GM23338 (cell line): Measurements from ENCODE around the gene ATIC.

Source experiments
- CREB1 ChIP-seq: fragments of 250-450 bp; sonication (Bioruptor Pico); IDR thresholded peaks from 2 replicates; pipeline ENCODE4 v1.5.0; 2020; ENCODE audit warnings: low read depth, mild to moderate bottlenecking, moderate library complexity
- CTCF ChIP-seq, 2 experiments: fragments of 200-600 bp in 1 of 2; sonication (generic) in 1 of 2; conservative IDR thresholded peaks; 2 replicates each; pipeline versions ENCODE4 v1.5.1 to v1.6.1; 2016 to 2017; ENCODE audit warnings: antibody characterized with exemption in 2 of 2, low read depth in 2 of 2, mild to moderate bottlenecking in 2 of 2, moderate library complexity in 1 of 2
- ETS1 ChIP-seq: IDR thresholded peaks from 2 replicates; pipeline ENCODE4 v1.6.1; 2016; ENCODE audit warnings: antibody characterized with exemption
- EZH2 ChIP-seq: fragments of 200-600 bp; sonication (generic); IDR thresholded peaks from one replicate; pipeline ENCODE4 v1.8.0; 2017; ENCODE audit warnings: antibody characterized with exemption, mild to moderate bottlenecking, low read depth; ENCODE audit not compliant: unreplicated experiment
- EZH2phosphoT487 ChIP-seq: fragments of 200-600 bp; sonication (generic); IDR thresholded peaks from one replicate; pipeline ENCODE4 v1.8.1; 2018; ENCODE audit warnings: antibody characterized with exemption; ENCODE audit not compliant: unreplicated experiment
- JUNB ChIP-seq: IDR thresholded peaks from one replicate; pipeline ENCODE4 v1.6.1; 2016; ENCODE audit warnings: antibody characterized with exemption; ENCODE audit not compliant: unreplicated experiment
- NANOG ChIP-seq: IDR thresholded peaks from 2 replicates; pipeline ENCODE4 v1.6.1; 2016; ENCODE audit warnings: antibody characterized with exemption, borderline replicate concordance
- POLR2AphosphoS5 ChIP-seq: IDR thresholded peaks from 2 replicates; pipeline ENCODE4 v1.6.1; 2016; ENCODE audit warnings: antibody characterized with exemption, low read depth
- REST ChIP-seq: IDR thresholded peaks from one replicate; pipeline ENCODE4 v1.6.1; 2018; ENCODE audit warnings: antibody characterized with exemption; ENCODE audit not compliant: unreplicated experiment
- STAT1 ChIP-seq: IDR thresholded peaks from one replicate; pipeline ENCODE4 v1.6.1; 2016; ENCODE audit warnings: antibody characterized with exemption; ENCODE audit not compliant: unreplicated experiment
- ZNF114 ChIP-seq: fragments of 250-450 bp; sonication (Bioruptor Pico); IDR thresholded peaks from 2 replicates; pipeline ENCODE4 v1.5.0; 2020; ENCODE audit warnings: mild to moderate bottlenecking, moderate library complexity
- ZNF331 ChIP-seq: fragments of 250-450 bp; sonication (Bioruptor Pico); IDR thresholded peaks from 2 replicates; pipeline ENCODE4 v1.5.0; 2020; ENCODE audit warnings: low read depth, mild to moderate bottlenecking, moderate library complexity

- TF ChIP-seq CTCF (conservative IDR thresholded peaks at IDR 0.05; ENCODE audit: low read depth in 2 of 2) (no peak), CREB1 (CRISPR knock-in tag) (no peak), POLR2AphosphoS5 (no peak), REST (no peak), EZH2 (no peak), ETS1 (no peak), ZNF331 (CRISPR knock-in tag) (no peak), JUNB (no peak), EZH2phosphoT487 (no peak), NANOG (no peak), ZNF114 (CRISPR knock-in tag) (no peak), STAT1 (no peak)
These were observed 87.3 kb downstream of the ATIC start for GRCh38 chr2:215399067-215399716.
